Activated naive CD8-positive, alpha-beta T cell treated with anti-CD3 and anti-CD28 coated beads for 36 hours (primary cell): Measurements from ENCODE around the gene CCDC24. TPM values are rescaled to one million over a fixed set of nuclear protein-coding genes. Genes with fewer than 3 reads are reported as not detected.

Source experiments
- DNase-seq: peaks from one replicate; pipeline ENCODE4 v3.0.0; 2021
- H3K27ac Mint-ChIP-seq: one replicate; pipeline ENCODE4 v1.8.0; 2022; ENCODE audit warnings: mild to moderate bottlenecking, moderate library complexity, mixed read lengths
- H3K27me3 Mint-ChIP-seq: one replicate; pipeline ENCODE4 v1.8.0; 2022; ENCODE audit warnings: mild to moderate bottlenecking, mixed read lengths
- H3K36me3 Mint-ChIP-seq: one replicate; pipeline ENCODE4 v1.8.0; 2021; ENCODE audit warnings: mild to moderate bottlenecking, mixed read lengths
- H3K4me1 Mint-ChIP-seq: one replicate; pipeline ENCODE4 v1.8.0; 2021; ENCODE audit warnings: mixed read lengths
- H3K4me3 Mint-ChIP-seq: one replicate; pipeline ENCODE4 v1.8.0; 2022; ENCODE audit warnings: mild to moderate bottlenecking, moderate library complexity, mixed read lengths
- H3K9me3 Mint-ChIP-seq: one replicate; pipeline ENCODE4 v1.8.0; 2022; ENCODE audit warnings: mixed read lengths
- total RNA-seq, 2 experiments: library from RNA; stranded (reverse); gene quantifications; one replicate each; pipeline ENCODE4 v1.2.3, GENCODE V29; 2021

The CCDC24 gene
- total RNA-seq, 2 experiments from 2014 or later, result 1.0 to 1.5 TPM

DNA sequence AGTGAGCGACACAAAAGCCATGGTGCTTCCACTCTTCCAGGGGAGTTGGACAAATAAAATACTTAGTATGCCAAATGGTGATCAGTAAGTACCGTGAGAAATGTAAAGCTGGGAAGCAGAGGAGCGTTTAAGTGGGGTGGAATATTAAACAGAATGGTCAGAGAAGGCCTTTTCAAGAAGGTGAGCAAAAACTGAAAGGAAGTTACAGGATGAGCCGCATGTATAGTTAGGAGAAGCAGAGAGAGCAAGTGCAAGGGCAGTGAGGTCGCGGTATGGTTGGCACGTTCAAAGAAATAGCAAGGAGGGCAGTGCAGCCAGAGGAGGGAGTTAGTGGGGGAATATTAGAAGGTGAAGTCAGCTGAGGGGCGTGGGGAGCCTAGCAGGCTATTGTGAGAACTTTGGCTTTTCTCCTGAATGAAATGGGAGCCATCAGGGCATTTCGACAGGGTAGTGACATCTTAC, 17.4 kb upstream of the CCDC24 start:
- H3K27ac Mint-ChIP-seq, result peak overlapping the region; percentile 92
- peaks cover 46% of the 10 kb centered on the region for H3K36me3 Mint-ChIP-seq
- H3K4me3 Mint-ChIP-seq, result peak overlapping the region; percentile 85
- no peaks in the 10 kb centered on the region for H3K9me3 Mint-ChIP-seq
- no peaks in the 10 kb centered on the region for H3K27me3 Mint-ChIP-seq
- peaks cover 55% of the 10 kb centered on the region for H3K4me1 Mint-ChIP-seq
- DNase-seq, result no peak

DNA sequence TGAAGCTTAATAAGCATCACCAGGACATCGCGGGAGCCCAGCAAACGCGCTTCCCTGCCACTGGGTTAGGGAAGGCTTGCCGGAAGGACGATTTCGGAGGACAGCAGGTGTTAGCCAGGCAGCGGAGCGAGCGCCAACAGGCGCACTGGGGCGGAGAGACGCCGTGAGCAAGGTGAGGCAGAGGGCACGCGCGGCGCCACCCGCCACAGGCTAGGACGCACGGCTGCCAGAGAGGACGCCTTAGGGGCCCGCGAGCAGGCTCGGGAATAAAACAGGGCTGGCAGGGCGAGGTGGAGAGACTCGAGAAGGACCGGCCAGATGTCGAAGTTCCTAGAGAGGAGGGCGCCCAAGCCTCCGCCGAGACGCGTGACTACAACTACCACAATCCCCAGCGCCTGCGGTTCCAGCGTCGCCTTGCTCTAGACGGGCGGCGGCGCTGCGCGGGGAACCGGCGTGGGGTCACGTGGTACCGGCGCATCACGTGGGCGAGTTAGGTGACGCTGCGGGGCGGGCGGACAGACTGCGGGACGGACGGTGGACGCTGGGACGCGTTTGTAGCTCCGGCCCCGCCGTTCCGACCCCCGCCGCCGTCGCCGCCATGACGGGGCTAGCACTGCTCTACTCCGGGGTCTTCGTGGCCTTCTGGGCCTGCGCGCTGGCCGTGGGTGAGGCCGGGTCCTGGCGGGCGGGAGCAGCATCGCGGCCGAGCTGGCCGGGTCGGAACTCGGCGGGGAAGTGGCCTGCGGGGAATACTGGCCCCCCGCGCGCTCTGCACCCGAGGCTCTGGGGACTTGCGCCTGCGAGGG, 16.8 kb upstream of the CCDC24 start, which contains the start of gene ATP6V0B:
Gene ATP6V0B, plus strand, starts transcription at position 518 of the 806 bp plus-strand sequence. Its CDS starts 81 bp downstream, at position 599.
- Mint-ChIP-seq H3K27me3 (no peaks in the 10 kb centered on the region), H3K4me1 (peaks cover 51% of the 10 kb centered on the region), H3K36me3 (peaks cover 44% of the 10 kb centered on the region), H3K4me3 (peak within 1 kb of the TSS; percentile 85), H3K9me3 (no peaks in the 10 kb centered on the region), H3K27ac (peak within 1 kb of the TSS; percentile 92)
- DNase-seq, result peak; percentile 96

GRCh38 chr1:43975249-43975961, 16.0 kb upstream of the CCDC24 start:
- H3K27ac Mint-ChIP-seq, result peak overlapping the region; percentile 78
- peak; percentile 18 for DNase-seq
- peaks cover 53% of the 10 kb centered on the region for H3K4me1 Mint-ChIP-seq
- H3K27me3 Mint-ChIP-seq, result peaks cover under 1% of the 10 kb centered on the region
- peak overlapping the region; percentile 85 for H3K4me3 Mint-ChIP-seq
- H3K9me3 Mint-ChIP-seq, result no peaks in the 10 kb centered on the region
- H3K36me3 Mint-ChIP-seq, result peaks cover 48% of the 10 kb centered on the region

- H3K4me3 Mint-ChIP-seq, result peak overlapping the region; percentile 85
- H3K9me3 Mint-ChIP-seq, result no peaks in the 10 kb centered on the region
- DNase-seq, result no peak
- H3K27ac Mint-ChIP-seq, result peak overlapping the region; percentile 78
- H3K27me3 Mint-ChIP-seq, result peaks cover 5% of the 10 kb centered on the region
- peaks cover 52% of the 10 kb centered on the region for H3K4me1 Mint-ChIP-seq
- H3K36me3 Mint-ChIP-seq, result peaks cover 48% of the 10 kb centered on the region
Measured at GRCh38 chr1:43976045-43976444, 15.4 kb upstream of the CCDC24 start.

DNA sequence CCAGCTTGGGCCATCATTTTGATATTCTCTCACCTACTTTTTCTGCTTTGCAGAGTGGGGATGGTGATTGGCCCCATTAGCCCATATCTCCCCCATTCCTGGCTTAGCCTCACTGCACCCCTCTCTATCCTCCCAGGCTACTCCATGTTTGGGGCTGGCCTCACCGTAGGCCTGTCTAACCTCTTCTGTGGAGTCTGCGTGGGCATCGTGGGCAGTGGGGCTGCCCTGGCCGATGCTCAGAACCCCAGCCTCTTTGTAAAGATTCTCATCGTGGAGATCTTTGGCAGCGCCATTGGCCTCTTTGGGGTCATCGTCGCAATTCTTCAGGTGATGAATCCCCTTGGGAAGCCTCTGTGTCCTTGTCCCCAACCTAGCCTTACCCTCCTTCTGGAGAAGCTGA, 14.5 kb upstream of the CCDC24 start:
- peaks cover 48% of the 10 kb centered on the region for H3K36me3 Mint-ChIP-seq
- H3K9me3 Mint-ChIP-seq, result no peaks in the 10 kb centered on the region
- H3K4me3 Mint-ChIP-seq, result no peak overlapping the region
- DNase-seq, result no peak
- peaks cover 48% of the 10 kb centered on the region for H3K4me1 Mint-ChIP-seq
- H3K27me3 Mint-ChIP-seq, result peaks cover 5% of the 10 kb centered on the region
- H3K27ac Mint-ChIP-seq, result no peak overlapping the region

GRCh38 chr1:43977376-43978263, 13.8 kb upstream of the CCDC24 start:
- peaks cover 5% of the 10 kb centered on the region for H3K27me3 Mint-ChIP-seq
- H3K9me3 Mint-ChIP-seq, result no peaks in the 10 kb centered on the region
- H3K36me3 Mint-ChIP-seq, result peaks cover 48% of the 10 kb centered on the region
- no peak overlapping the region for H3K27ac Mint-ChIP-seq
- no peak for DNase-seq
- peaks cover 46% of the 10 kb centered on the region for H3K4me1 Mint-ChIP-seq
- H3K4me3 Mint-ChIP-seq, result peak overlapping the region; percentile 82

GRCh38 chr1:43978264-43978550, 13.2 kb upstream of the CCDC24 start:
- H3K9me3 Mint-ChIP-seq, result no peaks in the 10 kb centered on the region
- H3K27ac Mint-ChIP-seq, result no peak overlapping the region
- peaks cover 48% of the 10 kb centered on the region for H3K36me3 Mint-ChIP-seq
- H3K4me1 Mint-ChIP-seq, result peaks cover 46% of the 10 kb centered on the region
- peaks cover 5% of the 10 kb centered on the region for H3K27me3 Mint-ChIP-seq
- peak overlapping the region; percentile 82 for H3K4me3 Mint-ChIP-seq
- DNase-seq, result no peak

- Mint-ChIP-seq H3K4me3 (peak within 1 kb of the TSS; percentile 90), H3K27me3 (peaks cover 5% of the 10 kb centered on the region), H3K36me3 (peaks cover 47% of the 10 kb centered on the region), H3K9me3 (no peaks in the 10 kb centered on the region), H3K4me1 (peaks cover 41% of the 10 kb centered on the region), H3K27ac (peak within 1 kb of the TSS; percentile 85)
- peak; percentile 71 for DNase-seq
Measured at GRCh38 chr1:43978551-43979260, 12.7 kb upstream of the CCDC24 start, which contains the start of gene B4GALT2. B4GALT2 (plus strand) TSS chr1:43979210; CDS start chr1:43981161, 1,951 bp downstream.

DNA sequence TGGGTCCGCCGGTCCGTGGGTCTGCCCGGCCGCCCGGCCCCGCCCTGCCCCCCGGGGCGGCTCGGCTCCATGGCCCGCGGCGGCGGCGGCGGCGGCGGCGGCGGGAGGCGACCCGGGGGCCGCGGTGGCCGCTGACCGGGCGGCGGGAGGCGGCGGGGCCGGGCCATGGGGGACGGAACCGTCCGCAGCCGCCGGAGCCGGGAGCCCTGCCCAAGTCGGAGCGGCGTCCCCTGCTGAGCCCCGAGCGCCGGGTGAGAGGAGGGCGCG, 12.2 kb upstream of the CCDC24 start:
- Mint-ChIP-seq H3K9me3 (no peaks in the 10 kb centered on the region), H3K4me3 (no peak overlapping the region), H3K27me3 (peaks cover 5% of the 10 kb centered on the region), H3K4me1 (peaks cover 36% of the 10 kb centered on the region), H3K36me3 (peaks cover 45% of the 10 kb centered on the region), H3K27ac (no peak overlapping the region)
- no peak for DNase-seq

- H3K4me1 Mint-ChIP-seq, result peaks cover 34% of the 10 kb centered on the region
Measured at GRCh38 chr1:43979528-43980254, 11.7 kb upstream of the CCDC24 start.

DNA sequence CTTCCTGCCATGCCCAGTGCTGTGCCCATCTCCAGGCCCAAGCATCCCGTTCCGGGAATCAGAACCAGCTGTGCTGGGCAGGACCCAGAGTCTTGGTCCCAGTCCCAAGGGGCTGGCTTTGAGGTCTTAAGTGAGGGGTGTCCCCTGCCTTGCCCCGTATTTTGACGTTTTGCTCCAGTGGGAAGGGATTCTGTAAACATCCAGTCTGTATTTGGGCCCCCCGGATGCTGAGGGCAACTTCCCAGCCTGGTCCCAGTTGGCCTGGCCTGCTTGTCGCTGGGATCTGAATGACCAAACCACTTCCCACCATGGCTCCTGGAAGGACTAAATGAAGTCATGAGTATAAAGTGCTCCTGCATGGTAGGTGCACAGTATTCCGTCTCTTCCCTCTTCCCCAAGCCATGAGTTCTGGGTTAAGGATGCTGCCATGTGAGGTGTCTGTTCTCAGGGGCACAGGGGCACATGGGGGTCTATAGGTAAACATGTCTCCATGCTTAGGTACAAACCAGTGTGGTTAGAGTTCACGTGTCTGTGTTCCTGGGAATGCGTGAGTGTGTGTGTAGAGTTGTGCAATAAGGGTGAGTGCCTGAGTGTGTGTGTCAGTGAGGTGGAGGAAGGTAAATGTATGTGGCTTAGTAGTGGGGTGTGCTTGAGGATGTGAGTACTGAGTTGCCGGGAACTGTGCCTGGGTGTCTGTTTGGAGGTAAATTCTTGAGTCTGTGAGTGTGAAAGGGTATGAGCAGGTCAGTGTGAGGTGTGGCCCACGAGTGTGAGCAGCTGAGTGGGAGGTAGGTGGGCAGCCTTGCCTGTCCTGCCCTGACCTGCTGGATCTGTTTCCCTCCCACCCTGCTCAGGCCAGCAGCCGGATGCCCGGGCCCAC, 10.9 kb upstream of the CCDC24 start:
- DNase-seq, result no peak
- H3K9me3 Mint-ChIP-seq, result no peaks in the 10 kb centered on the region
- H3K4me3 Mint-ChIP-seq, result peak overlapping the region; percentile 90
- H3K36me3 Mint-ChIP-seq, result peaks cover 48% of the 10 kb centered on the region
- peaks cover 34% of the 10 kb centered on the region for H3K4me1 Mint-ChIP-seq
- H3K27ac Mint-ChIP-seq, result no peak overlapping the region
- peaks cover 5% of the 10 kb centered on the region for H3K27me3 Mint-ChIP-seq

More at GRCh38 chr1:43979528-43980254, 11.7 kb upstream of the CCDC24 start:
- H3K27me3 Mint-ChIP-seq, result peaks cover 5% of the 10 kb centered on the region
- peaks cover 48% of the 10 kb centered on the region for H3K36me3 Mint-ChIP-seq
- peak overlapping the region; percentile 90 for H3K4me3 Mint-ChIP-seq
- no peaks in the 10 kb centered on the region for H3K9me3 Mint-ChIP-seq
- peak overlapping the region; percentile 85 for H3K27ac Mint-ChIP-seq
- DNase-seq, result peak; percentile 61

DNA sequence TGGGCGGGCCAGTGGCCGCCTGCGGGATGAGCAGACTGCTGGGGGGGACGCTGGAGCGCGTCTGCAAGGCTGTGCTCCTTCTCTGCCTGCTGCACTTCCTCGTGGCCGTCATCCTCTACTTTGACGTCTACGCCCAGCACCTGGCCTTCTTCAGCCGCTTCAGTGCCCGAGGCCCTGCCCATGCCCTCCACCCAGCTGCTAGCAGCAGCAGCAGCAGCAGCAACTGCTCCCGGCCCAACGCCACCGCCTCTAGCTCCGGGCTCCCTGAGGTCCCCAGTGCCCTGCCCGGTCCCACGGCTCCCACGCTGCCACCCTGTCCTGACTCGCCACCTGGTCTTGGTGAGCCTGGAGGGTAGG, 10.3 kb upstream of the CCDC24 start:
- Mint-ChIP-seq H3K9me3 (no peaks in the 10 kb centered on the region), H3K4me1 (peaks cover 30% of the 10 kb centered on the region), H3K4me3 (no peak overlapping the region), H3K27me3 (peaks cover 5% of the 10 kb centered on the region), H3K36me3 (peaks cover 44% of the 10 kb centered on the region), H3K27ac (no peak overlapping the region)
- no peak for DNase-seq

GRCh38 chr1:43981636-43982035, 9.8 kb upstream of the CCDC24 start:
- Mint-ChIP-seq H3K27me3 (peaks cover 5% of the 10 kb centered on the region), H3K36me3 (peaks cover 40% of the 10 kb centered on the region), H3K4me1 (peaks cover 26% of the 10 kb centered on the region), H3K27ac (no peak overlapping the region), H3K9me3 (no peaks in the 10 kb centered on the region), H3K4me3 (no peak overlapping the region)
- no peak for DNase-seq
